IMR-90 (cell line): ENCODE measurements around the gene SLC25A2.
A peak's percentile ranks its signal among the peaks of the same experiment; 100 is the strongest.

Experiments used
- BHLHE40 ChIP-seq: fragments of 150-350 bp; IDR thresholded peaks from 2 replicates; pipeline ENCODE4 v1.6.1; 2016; ENCODE audit warnings: mild to moderate bottlenecking, low read depth, low read length
- CEBPB ChIP-seq: IDR thresholded peaks from 2 replicates; pipeline ENCODE4 v1.6.1; 2012; ENCODE audit warnings: low read depth, low read length, improper control_type of control experiment
- CTCF ChIP-seq: conservative IDR thresholded peaks from 2 replicates; pipeline ENCODE4 v1.5.1; 2012; ENCODE audit warnings: mild to moderate bottlenecking, low read depth, low read length, improper control_type of control experiment
- FOS ChIP-seq: fragments of 150-350 bp; IDR thresholded peaks from 2 replicates; pipeline ENCODE4 v1.6.1; 2016; ENCODE audit warnings: low read depth, low read length
- MAFK ChIP-seq: IDR thresholded peaks from 2 replicates; pipeline ENCODE4 v1.6.1; 2012; ENCODE audit warnings: low read depth, low read length, improper control_type of control experiment
- MAZ ChIP-seq: IDR thresholded peaks from 2 replicates; pipeline ENCODE4 v1.6.1; 2012; ENCODE audit warnings: low read depth, mild to moderate bottlenecking, low read length, improper control_type of control experiment, moderate library complexity, borderline replicate concordance
- MXI1 ChIP-seq: IDR thresholded peaks from 2 replicates; pipeline ENCODE4 v1.6.1; 2012; ENCODE audit warnings: low read depth, mild to moderate bottlenecking, low read length, moderate library complexity, borderline replicate concordance
- NFE2L2 ChIP-seq: fragments of 150-350 bp; IDR thresholded peaks from 2 replicates; pipeline ENCODE4 v1.6.1; 2016; ENCODE audit warnings: low read depth, mild to moderate bottlenecking, low read length
- POLR2A ChIP-seq: IDR thresholded peaks from 2 replicates; pipeline ENCODE4 v1.6.1; 2012; ENCODE audit warnings: mild to moderate bottlenecking, low read depth, low read length
- RAD21 ChIP-seq: IDR thresholded peaks from 2 replicates; pipeline ENCODE4 v1.6.1; 2012; ENCODE audit warnings: low read length, improper control_type of control experiment
- SMC3 ChIP-seq: fragments of 150-350 bp; IDR thresholded peaks from 2 replicates; pipeline ENCODE4 v1.6.1; 2016; ENCODE audit warnings: low read depth, mild to moderate bottlenecking, antibody characterized with exemption, low read length, moderate library complexity
- TF ChIP-seq, protein P1 (sequence below): fragments of 150-350 bp; IDR thresholded peaks from 2 replicates; pipeline ENCODE4 v1.6.1; 2017; ENCODE audit warnings: mild to moderate bottlenecking, antibody characterized with exemption, low read length, low read depth

DNA sequence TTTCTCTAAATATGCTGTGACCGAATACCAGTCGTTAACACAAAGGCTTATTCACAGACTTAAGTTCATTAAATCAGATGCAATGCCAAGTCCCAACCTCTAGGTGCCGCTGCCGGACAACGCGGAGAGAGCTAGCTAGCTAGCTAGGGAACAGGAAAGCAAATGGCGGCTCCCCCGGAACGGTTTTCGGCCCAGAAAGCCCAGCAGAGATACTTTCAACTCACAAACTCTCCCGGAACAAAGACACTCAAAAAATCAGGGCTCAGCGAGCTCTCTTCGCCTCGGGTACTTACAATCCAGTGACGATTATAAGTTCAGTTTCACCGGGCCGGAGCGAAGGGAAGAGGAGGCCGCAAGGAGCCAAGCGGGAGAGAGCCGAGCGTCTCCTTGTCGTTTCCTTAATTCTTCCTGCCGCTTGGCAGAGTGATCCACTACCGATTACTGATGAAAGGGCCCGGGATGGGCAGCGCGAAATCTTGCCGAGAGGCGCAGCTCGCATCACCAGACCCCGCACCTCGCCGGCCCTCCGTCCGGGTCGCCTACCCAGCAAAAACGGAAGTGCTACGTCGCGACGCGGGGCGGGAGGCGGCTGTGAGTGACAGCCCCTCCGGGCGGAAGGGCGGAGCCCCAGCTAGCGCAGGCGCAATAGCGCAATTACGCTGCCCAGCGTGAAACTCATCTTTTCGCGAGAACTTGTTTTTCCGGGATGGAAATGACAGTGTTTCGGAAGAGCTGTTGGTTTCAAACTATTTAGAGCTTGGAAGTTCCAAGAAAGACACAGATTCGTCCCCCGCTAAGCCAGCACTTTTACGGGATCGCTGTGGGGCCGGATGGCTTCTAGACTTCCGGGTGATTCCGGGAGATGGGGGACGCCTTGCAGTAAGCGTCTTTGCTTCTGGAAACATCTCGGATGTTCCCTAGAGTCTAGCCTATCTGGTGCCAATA is 16.6 kb upstream of the SLC25A2 start, which contains the start of gene TAF7:
- TF ChIP-seq POLR2A (peak; percentile 97), SMC3 (no peak), NFE2L2 (no peak), CTCF (peak; percentile 86), MAFK (0 out of 2 replicates have a peak, but pooled peaks have one; percentile 30), FOS (no peak), MAZ (peak; percentile 88; the same call in 1 of the 2 replicates), MXI1 (no peak), BHLHE40 (no peak), RAD21 (peak; percentile 47), CEBPB (no peak)
- TF ChIP-seq, protein P1, sequence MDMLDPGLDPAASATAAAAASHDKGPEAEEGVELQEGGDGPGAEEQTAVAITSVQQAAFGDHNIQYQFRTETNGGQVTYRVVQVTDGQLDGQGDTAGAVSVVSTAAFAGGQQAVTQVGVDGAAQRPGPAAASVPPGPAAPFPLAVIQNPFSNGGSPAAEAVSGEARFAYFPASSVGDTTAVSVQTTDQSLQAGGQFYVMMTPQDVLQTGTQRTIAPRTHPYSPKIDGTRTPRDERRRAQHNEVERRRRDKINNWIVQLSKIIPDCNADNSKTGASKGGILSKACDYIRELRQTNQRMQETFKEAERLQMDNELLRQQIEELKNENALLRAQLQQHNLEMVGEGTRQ: no peak
